ENCODE measurements around the gene CCDC57. TPM values are rescaled to one million over a fixed set of nuclear protein-coding genes. Genes with fewer than 3 reads are reported as not detected.

CCDC57 gene
- total and polyA plus RNA-seq, 2 of the 8 experiments (the other 6 are each of a cell fraction or from before 2014, with no cell fraction given) = 8.4 to 12.9 TPM

GRCh38 chr17:82152114-82152513 is 60.5 kb downstream of the CCDC57 start (continued):
- TF ChIP-seq CHD7 (IDR thresholded peaks at IDR 0.05; ENCODE audit: insufficient replicate concordance, low read length) (no peak), POU5F1 (IDR thresholded peaks at IDR 0.05; ENCODE audit: low read depth, low read length) (no peak), CBX5 (IDR thresholded peaks at IDR 0.05; ENCODE audit: low read depth, low read length) (no peak), SIRT6 (IDR thresholded peaks at IDR 0.05; ENCODE audit: low read length) (no peak), EZH2 (IDR thresholded peaks at IDR 0.05; ENCODE audit: low read depth, low read length, severe bottlenecking) (no peak), RBBP5 (IDR thresholded peaks at IDR 0.05; ENCODE audit: borderline replicate concordance, low read depth, low read length) (no peak), SIX5 (IDR thresholded peaks at IDR 0.05; ENCODE audit: low read depth, low read length) (no peak)
